Measurements from ENCODE around the gene NDUFV2.
"Not testable (repeated sequence)": the region's sequence is repeated elsewhere in the genome, so short reads cannot be mapped to it uniquely, and the experiment has no call there.

- TF ChIP-seq, protein P1, sequence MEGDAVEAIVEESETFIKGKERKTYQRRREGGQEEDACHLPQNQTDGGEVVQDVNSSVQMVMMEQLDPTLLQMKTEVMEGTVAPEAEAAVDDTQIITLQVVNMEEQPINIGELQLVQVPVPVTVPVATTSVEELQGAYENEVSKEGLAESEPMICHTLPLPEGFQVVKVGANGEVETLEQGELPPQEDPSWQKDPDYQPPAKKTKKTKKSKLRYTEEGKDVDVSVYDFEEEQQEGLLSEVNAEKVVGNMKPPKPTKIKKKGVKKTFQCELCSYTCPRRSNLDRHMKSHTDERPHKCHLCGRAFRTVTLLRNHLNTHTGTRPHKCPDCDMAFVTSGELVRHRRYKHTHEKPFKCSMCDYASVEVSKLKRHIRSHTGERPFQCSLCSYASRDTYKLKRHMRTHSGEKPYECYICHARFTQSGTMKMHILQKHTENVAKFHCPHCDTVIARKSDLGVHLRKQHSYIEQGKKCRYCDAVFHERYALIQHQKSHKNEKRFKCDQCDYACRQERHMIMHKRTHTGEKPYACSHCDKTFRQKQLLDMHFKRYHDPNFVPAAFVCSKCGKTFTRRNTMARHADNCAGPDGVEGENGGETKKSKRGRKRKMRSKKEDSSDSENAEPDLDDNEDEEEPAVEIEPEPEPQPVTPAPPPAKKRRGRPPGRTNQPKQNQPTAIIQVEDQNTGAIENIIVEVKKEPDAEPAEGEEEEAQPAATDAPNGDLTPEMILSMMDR (IDR thresholded peaks at IDR 0.05), result not testable (repeated sequence)
- not testable (repeated sequence) for TF ChIP-seq POLR2A (IDR thresholded peaks at IDR 0.05)
Measured at GRCh38 chr18:9165883-9166282, 63.4 kb downstream of the NDUFV2 start.

All from lower leg skin (tissue), 3 donors.